Measurements from ENCODE around the gene CDH4. TPM values are rescaled to one million over a fixed set of nuclear protein-coding genes. Genes with fewer than 3 reads are reported as not detected.

CDH4 gene
- total and polyA plus RNA-seq, 2 of the 8 experiments (the other 6 are each of a cell fraction or from before 2014, with no cell fraction given), result 4.3 to 7.9 TPM

GRCh38 chr20:61385731-61386130 is 133.7 kb downstream of the CDH4 start:
- Histone ChIP-seq H3K4me1 (replicated peaks in 1 of 4; ENCODE audit: control insufficient read depth in 3 of 4, insufficient read depth in 4 of 4, low read length in 3 of 4) (peaks cover 0 to 3% (median 1%) of the 10 kb centered on the region in 4 experiments; a peak in 4 of 7 replicates), H3K79me2 (ENCODE audit: control insufficient read depth in 1 of 2, insufficient read depth in 2 of 2, low read length in 2 of 2) (no peaks in the 10 kb centered on the region), H4K91ac (replicated peaks; ENCODE audit: insufficient read length, low read length) (no peak overlapping the region), H2BK12ac (ENCODE audit: low read depth, low read length) (no peak overlapping the region), H2AFZ (ENCODE audit: low read length) (no peak overlapping the region), H3K56ac (replicated peaks; ENCODE audit: insufficient read length, low read depth, low read length) (no peak overlapping the region), H3K4ac (replicated peaks; ENCODE audit: insufficient read length, low read depth, low read length) (peak overlapping the region; percentile 69), H3K9ac (replicated peaks in 1 of 4; ENCODE audit: extremely low read depth in 1 of 4, low read depth in 3 of 4, low read length in 3 of 4) (no peak overlapping the region), H2BK120ac (replicated peaks; ENCODE audit: low read depth, low read length) (no peak overlapping the region), H3K79me1 (ENCODE audit: low read depth, low read length) (no peaks in the 10 kb centered on the region), H3K9me3 (ENCODE audit: insufficient read depth in 2 of 2, low read depth in 1 of 2, low read length in 1 of 2) (peaks cover 12 to 14% of the 10 kb centered on the region in 2 experiments), H4K20me1 (replicated peaks in 1 of 2; ENCODE audit: control insufficient read depth in 1 of 2, insufficient read depth in 2 of 2, low read length in 2 of 2) (peaks cover 0 to 3% of the 10 kb centered on the region in 2 experiments), H3K23ac (ENCODE audit: insufficient read length) (no peak overlapping the region), H4K5ac (ENCODE audit: insufficient read length, low read depth, low read length) (no peak overlapping the region), H2AK5ac (ENCODE audit: low read depth, low read length) (no peak overlapping the region), H3K18ac (ENCODE audit: extremely low read depth, low read length) (no peak overlapping the region), H3K4me3 (ENCODE audit: extremely low read depth in 1 of 4, insufficient read depth in 2 of 4, low read depth in 3 of 4, low read length in 4 of 4) (no peak overlapping the region), H2BK15ac (ENCODE audit: low read length) (0 out of 2 replicates have a peak overlapping the region, but pooled peaks have one; percentile 61), H3K23me2 (ENCODE audit: low read depth, low read length) (peaks cover 5% of the 10 kb centered on the region; the same call in 1 of the 2 replicates), H3K36me3 (ENCODE audit: control insufficient read depth in 2 of 4, insufficient read depth in 4 of 4, low read length in 3 of 4) (no peaks in the 10 kb centered on the region), H4K8ac (ENCODE audit: extremely low read depth, insufficient read depth, low read length) (no peak overlapping the region), H3K14ac (ENCODE audit: insufficient read length) (no peak overlapping the region), H3K4me2 (ENCODE audit: insufficient read depth in 1 of 2, low read depth in 2 of 2, low read length in 2 of 2) (no peak overlapping the region), H2BK5ac (ENCODE audit: low read depth, low read length) (no peak overlapping the region; the same call in 1 of the 2 replicates), H2BK20ac (ENCODE audit: low read length) (no peak overlapping the region), H3K27ac (ENCODE audit: low read depth, low read length) (no peak overlapping the region), H3K27me3 (replicated peaks in 1 of 4; ENCODE audit: control insufficient read depth in 3 of 4, extremely low read depth in 1 of 4, insufficient read depth in 3 of 4, low read length in 3 of 4) (peaks cover 0 to 4% (median 2%) of the 10 kb centered on the region in 4 experiments; a peak in 3 of 7 replicates)
- no peak for FAIRE-seq
- DNase-seq (ENCODE audit: low read depth in 1 of 2, low spot score in 2 of 2), result no peak
- 90% methylated on average over 10 of the region's 10 CpGs; no CpG with 5 or more reads in 1 of the 2 experiments for WGBS, 2 experiments (ENCODE audit: extremely low coverage in 1 of 2, insufficient coverage in 1 of 2, insufficient read length in 1 of 2, insufficient replicate concordance in 2 of 2, low coverage in 1 of 2, low lambda C conversion rate in 2 of 2, missing lambda C conversion rate in 1 of 2)
- POLR2A ChIA-PET (ENCODE audit: partially characterized antibody), result no interaction called here
- TF ChIP-seq POU5F1 (IDR thresholded peaks at IDR 0.05; ENCODE audit: low read depth, low read length), result no peak
- no peak for TF ChIP-seq SUZ12 (IDR thresholded peaks at IDR 0.05; ENCODE audit: low read length)
- no peak for TF ChIP-seq SIRT6 (IDR thresholded peaks at IDR 0.05; ENCODE audit: low read length)
- TF ChIP-seq, protein P1, sequence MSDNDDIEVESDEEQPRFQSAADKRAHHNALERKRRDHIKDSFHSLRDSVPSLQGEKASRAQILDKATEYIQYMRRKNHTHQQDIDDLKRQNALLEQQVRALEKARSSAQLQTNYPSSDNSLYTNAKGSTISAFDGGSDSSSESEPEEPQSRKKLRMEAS (IDR thresholded peaks at IDR 0.05), result no peak
- no peak for TF ChIP-seq CHD2 (IDR thresholded peaks at IDR 0.05; ENCODE audit: low read length)
- CTCF ChIA-PET (ENCODE audit: partially characterized antibody), result interaction anchor here (0.8 to 2.3 kb wide), 2 partner anchors 116 to 260 kb away, joined by 3 to 5 read pairs; no protein-coding TSS in a partner anchor

Data from H1 (cell line).